Skin epidermis (tissue), 12 donors: ENCODE data around the gene MMAB.
A peak's percentile ranks its signal among the peaks of the same experiment; 100 is the strongest.

Experiments used
- H3K27ac ChIP-seq, 21 experiments: fragments of 200-600 bp; sonication (generic) in 11 of 21; one replicate each; pipeline ENCODE4 v1.5.0; 2020; ENCODE audit warnings: mild to moderate bottlenecking in 3 of 21, inconsistent platforms in 2 of 21, moderate library complexity in 2 of 21
- H3K4me3 ChIP-seq, 7 experiments: fragments of 200-600 bp; sonication (generic) in 2 of 7; one replicate each; pipeline ENCODE4 v1.5.0; 2020; ENCODE audit warnings: inconsistent platforms in 2 of 7, mild to moderate bottlenecking in 2 of 7, moderate library complexity in 1 of 7

The MMAB gene

DNA sequence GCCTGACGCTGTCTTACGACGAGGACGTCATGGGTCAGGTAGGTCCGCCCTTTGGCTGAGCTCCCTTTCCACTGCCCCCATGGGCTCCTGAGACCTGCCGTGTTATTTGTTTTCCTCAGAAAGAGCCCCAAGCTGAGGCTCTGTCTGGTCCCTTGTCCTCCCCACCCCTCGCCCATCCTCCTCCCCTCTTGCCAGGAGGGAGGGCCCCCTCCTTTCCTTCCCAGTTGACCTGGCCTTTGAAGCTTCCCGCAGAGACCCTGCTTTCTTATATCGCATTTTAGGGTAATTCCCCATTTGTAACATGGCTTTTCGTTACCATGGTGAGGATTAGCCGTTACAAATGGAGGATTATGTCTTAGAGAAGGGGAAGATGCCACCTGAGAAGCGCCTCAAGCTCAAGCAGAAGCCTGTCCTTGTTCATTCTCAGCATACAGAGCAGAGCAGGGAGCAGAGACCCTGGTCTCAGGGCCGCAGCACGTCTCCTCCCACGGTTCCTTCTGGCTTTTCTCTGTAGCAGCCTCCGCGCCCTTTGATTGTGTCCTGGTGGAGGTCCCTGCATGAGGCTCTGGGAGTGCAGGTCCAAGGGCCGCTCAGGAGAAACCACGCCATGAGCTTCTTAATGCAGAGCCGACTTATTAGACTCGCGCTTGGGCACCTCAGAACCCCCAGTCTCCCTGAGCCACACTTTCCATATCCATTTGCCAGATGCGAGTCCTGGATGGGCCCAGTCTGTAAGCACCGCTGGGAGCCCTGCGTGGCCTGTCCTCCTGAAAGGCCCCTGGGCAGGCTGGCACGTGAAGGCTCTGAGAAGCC lies 48.6 kb downstream of the MMAB start:
- no peak overlapping the region for H3K27ac ChIP-seq
- no peak overlapping the region for H3K4me3 ChIP-seq

DNA sequence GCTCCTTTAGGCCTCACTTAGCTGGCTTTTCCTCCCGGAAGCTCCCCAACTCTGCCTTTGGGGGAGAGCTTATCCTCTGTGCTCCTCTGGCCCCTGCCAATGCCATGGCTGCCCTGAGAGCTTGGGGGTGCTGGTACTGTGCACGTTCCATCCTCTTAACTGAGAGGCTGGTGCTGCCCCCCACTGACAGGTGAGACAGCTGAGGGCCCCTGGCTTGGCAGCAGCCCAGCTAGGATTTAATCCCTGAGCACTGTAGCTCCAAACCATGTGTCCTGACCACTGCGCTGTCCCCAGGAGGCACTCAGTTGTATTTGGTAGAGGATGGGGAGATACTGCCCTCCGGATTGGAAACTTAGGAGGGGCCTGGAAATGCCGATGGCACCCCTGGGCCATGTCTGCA lies 49.8 kb downstream of the MMAB start:
- no peak overlapping the region for H3K27ac ChIP-seq
- H3K4me3 ChIP-seq, result no peak overlapping the region

DNA sequence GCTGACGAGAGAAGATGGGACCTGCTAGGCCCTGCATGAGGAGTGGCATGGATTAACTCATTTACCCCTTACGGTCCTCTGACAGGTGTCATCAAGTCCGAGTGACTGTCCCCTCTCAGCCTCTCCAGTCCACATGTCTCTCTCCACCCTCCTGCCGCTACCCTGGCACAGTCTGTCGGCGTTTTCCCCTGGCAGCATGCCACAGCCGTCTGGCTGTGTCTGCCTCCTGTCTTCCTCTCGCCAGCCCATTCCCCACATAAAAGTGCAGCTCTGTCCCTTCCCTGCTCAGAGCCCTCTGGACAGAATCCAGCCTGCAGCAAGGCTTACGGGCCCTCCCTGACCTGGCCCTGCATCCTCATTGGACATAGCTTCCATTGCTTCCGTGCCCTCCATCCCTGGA lies 50.2 kb downstream of the MMAB start:
- Histone ChIP-seq H3K27ac (no peak overlapping the region), H3K4me3 (no peak overlapping the region)

DNA sequence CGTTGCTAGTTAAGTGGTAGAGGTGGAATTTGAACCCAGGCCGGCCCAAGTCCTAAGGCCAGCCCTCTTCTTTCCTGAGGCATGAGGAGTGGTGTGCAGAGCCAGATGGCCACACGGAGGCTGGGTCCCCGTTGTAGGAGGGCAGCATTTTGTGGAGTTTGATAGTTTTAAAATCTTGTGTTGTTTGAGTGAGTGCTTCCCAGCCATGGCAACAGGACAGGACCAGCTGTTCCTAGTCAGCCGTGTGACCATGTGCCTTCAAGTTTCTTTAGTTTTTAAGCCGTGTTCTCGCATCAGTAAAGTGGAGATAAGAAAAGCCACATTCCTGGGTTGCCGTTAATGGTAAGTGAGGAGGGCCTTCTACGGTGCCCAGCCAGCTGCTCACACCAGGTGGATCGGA lies 51.5 kb downstream of the MMAB start:
- H3K4me3 ChIP-seq, result no peak overlapping the region
- no peak overlapping the region for H3K27ac ChIP-seq

DNA sequence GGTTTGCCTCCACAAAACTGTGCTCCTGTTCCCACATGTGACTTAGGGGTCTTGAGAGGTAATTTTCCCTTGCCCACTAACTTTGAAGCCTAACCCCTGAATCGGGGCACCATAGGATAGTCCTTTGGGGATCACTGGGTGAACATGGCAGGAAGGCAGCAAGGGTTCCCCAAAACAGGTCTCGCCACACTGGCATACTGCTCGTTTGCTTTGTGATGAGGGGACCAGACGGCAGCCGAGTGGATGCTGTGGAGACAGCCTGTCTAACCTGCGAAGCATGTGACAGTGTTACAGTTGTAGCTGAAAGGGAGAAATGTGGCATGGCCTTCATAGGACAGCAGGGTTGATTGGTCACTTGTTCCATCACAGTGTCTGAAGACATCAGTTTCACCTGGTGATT lies 53.5 kb downstream of the MMAB start:
- Histone ChIP-seq H3K4me3 (no peak overlapping the region), H3K27ac (peak overlapping the region in 12 of 21 experiments; percentile 15 to 82 (median 64))

DNA sequence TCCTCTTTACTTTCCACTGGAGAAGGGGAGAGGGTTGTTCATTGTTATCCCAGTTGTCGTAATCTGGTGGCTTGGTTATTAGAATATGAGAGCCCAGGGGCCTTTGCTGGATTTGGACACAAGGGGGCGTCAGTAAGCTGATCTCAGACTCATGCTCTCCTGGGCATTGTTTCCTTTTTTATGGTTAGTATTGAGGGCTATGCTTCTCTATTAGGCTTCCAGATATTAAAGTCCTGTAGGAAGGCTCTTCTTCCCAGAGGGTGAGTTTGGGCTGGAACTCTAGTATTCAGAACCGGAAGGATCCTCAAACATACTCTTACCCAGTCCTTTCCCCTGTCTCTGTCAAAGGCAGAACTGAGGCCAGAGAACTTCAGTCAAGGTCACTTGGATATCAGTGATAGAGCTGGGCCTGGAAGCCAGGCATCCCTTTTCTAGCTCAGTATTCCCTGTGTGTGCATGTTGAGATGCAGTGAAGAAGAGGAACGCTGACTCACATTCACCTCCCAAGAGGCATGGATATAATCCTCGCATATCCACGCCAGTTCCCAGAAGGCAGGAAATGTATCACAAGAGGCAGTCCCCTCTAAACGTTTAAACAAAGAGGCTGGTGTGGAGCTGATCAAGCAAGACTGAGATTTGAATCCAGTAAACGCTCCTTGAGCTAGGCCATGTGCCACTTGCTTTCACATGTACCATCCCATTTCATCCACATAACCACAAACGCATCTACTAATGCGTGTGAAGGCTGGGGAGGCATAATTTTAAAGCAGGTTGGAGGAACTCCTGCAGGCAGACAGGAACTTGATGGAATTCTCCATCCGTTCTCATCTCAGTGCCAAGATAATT lies 54.3 kb downstream of the MMAB start:
- Histone ChIP-seq H3K4me3 (no peak overlapping the region), H3K27ac (peak overlapping the region in 16 of 21 experiments; percentile 14 to 82 (median 53))

DNA sequence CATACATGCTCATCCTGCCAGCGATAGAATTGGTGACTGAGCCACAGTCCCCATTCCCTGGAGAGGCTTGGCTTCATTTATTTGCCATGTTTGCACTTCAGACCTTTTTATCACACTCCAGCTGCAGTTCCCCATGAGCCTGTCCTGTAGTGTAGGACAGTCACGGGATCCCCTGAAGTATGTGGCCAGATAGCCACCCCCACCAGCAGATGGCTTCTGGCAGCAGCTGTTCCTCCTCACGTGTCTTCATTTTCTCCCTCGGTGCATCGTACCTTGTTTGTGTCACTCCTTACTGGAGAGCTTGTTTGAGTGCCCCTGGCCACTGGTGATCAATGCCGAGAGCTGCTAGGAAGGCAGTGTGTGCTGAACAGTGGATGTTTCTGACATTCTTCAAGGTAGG lies 55.7 kb downstream of the MMAB start:
- Histone ChIP-seq H3K27ac (peak overlapping the region in 6 of 21 experiments; percentile 4 to 82 (median 70)), H3K4me3 (no peak overlapping the region)

DNA sequence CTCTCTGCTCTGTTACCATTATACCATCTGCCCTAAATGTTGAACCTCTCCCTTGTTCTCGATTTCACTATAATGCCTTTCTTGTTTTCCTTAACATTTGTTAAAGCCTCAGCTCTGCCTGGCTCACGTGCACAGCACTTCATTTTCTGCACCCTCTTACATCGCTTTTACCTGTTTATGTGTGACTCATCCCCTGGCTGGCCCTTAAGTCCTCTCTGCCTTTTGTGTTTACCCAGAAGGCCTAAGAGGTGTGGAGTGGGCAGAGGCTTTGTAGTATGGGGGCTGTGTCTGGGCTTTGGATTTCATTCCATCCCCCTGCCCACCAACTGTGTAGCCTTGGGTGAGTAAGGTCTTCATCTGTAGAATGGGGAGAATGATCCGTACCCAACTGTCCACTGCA lies 59.3 kb downstream of the MMAB start:
- no peak overlapping the region for H3K4me3 ChIP-seq
- H3K27ac ChIP-seq, result no peak overlapping the region

DNA sequence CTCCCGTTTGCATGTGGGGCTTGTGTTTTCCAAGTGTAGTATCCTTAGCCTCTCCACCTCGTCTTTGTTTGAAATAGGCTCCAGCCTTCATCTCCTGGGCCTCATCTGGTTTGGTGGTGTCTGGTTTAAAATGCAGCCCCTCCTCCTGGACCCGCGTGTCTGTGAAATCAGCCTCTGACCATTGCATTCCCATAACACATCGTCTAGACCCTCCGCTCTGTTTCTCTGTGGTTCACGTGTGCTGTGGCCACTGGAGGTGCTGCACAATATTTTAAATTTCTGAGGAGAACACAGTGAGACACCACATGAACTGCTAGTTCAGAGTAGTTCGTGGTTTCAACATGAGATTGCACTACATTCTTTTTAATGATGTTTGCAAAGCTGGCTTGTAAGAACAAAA lies 60.3 kb downstream of the MMAB start:
- H3K27ac ChIP-seq, result no peak overlapping the region
- no peak overlapping the region for H3K4me3 ChIP-seq

DNA sequence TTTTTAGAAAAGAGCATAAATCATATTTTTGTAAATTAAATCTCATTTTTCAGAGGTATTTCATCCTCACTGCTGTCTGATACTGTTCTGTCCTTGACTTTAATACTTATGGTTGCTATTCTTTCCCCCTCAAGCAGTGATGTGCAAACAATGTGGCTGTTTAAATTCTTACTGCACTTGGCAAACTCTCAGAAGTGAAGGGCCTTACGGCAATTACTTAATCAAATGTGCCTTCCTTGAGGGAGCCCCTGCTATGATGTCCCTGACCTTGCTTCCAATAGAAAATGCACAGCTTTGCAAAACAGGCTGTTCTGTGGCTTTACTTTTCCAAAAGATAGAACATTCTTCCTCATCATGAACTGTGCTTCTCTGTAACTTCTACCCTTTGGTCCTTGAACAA lies 60.7 kb downstream of the MMAB start:
- H3K4me3 ChIP-seq, result no peak overlapping the region
- no peak overlapping the region for H3K27ac ChIP-seq

DNA sequence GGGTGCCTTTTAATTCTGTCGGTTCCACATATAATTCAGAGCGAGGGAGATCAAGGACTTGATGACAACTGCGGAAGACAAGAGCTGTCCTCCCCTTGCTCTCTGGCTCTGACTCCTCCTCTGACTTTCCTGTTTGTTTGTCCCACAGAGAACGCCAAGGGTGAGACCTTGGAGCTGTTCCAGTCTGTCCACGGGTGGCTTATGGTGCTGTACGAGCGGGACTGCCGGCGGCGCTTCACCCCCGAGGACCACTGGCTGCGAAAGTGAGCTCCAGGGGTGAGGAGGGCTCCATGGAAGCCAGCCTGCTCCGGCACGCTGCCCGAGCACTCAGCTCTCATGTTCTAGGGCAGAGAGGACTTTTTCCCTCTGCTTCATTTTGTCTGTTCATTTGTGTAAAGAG lies 63.1 kb downstream of the MMAB start:
- Histone ChIP-seq H3K27ac (no peak overlapping the region), H3K4me3 (no peak overlapping the region)

DNA sequence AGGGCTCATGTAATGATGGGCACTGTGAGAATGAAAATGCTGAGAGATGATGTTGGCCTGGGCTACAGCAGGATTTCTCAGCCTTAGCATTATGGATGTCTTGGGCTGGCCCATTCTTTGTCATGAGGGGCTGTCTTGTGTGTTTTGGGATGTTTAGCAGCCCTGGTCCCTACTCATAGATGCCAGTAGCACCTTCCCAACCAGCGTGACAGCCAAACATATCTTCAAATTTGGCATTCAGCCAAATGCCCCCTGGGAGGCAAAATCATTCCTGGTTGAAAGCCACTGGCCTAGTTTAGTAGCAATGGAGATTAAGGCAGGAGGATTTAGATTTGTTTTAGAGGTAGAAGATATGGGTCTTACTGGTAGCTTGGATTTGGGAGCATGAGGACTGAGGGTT lies 69.2 kb downstream of the MMAB start:
- H3K4me3 ChIP-seq, result no peak overlapping the region
- no peak overlapping the region for H3K27ac ChIP-seq
